Endothelial cell of umbilical vein (primary cell): ENCODE measurements around the gene MESD. TPM values are rescaled to one million over a fixed set of nuclear protein-coding genes. Genes with fewer than 3 reads are reported as not detected.

Experiments
- BruUV-seq: library from RNA; stranded (reverse); fragments of 400-500 nt; replicated peaks from 2 replicates; lab custom pipeline; 2021; lab: Mats Ljungman, UMichigan
- CTCF ChIA-PET: fragments of 300-600, 350-600 bp; sonication (Branson Sonifier 250); formaldehyde crosslinking; loops from one replicate; lab custom pipeline; 2021; ENCODE audit warnings: antibody characterized with exemption, inconsistent platforms; lab: Charles Lee
- POLR2A ChIA-PET: fragments of 300-600, 350-600 bp; sonication (Branson Sonifier 250); formaldehyde crosslinking; loops from one replicate; lab custom pipeline; 2021; ENCODE audit warnings: antibody characterized with exemption, inconsistent platforms; lab: Charles Lee
- DNase-seq: peaks from one replicate; pipeline ENCODE4 v3.0.0-alpha.2; 2011; ENCODE audit warnings: low read depth, low spot score
- FAIRE-seq: peaks from 2 replicates; lab custom pipeline; 2011; peaks lifted over from hg19 to GRCh38; lab: Jason Lieb, UNC
- H2AFZ ChIP-seq: 2 replicates; pipeline ENCODE4 v1.6.0; 2012; ENCODE audit warnings: low read depth, low read length, control low read depth, inconsistent platforms
- H3K27ac ChIP-seq: 2 replicates; pipeline ENCODE4 v1.5.1; 2011; ENCODE audit warnings: low read depth, mild to moderate bottlenecking, control low read depth, low read length, moderate library complexity; ENCODE audit not compliant: insufficient read depth
- H3K27me3 ChIP-seq, 2 experiments: 2 replicates each; pipeline versions ENCODE4 v1.6.0 to v1.6.1; 2011; ENCODE audit warnings: low read length in 2 of 2, mixed read lengths in 1 of 2; ENCODE audit not compliant: control insufficient read depth in 2 of 2, insufficient read depth in 2 of 2
- H3K36me3 ChIP-seq, 2 experiments: 2 replicates in 1 of 2; 3 replicates in 1 of 2; pipeline ENCODE4 v1.5.1; 2011; ENCODE audit warnings: low read length in 2 of 2, mild to moderate bottlenecking in 1 of 2, moderate library complexity in 1 of 2; ENCODE audit not compliant: control insufficient read depth in 2 of 2, insufficient read depth in 2 of 2; ENCODE audit errors: extremely low read depth in 1 of 2
- H3K4me1 ChIP-seq: 3 replicates; pipeline ENCODE4 v1.5.1; 2011; ENCODE audit warnings: mild to moderate bottlenecking, low read length; ENCODE audit not compliant: control insufficient read depth, insufficient read depth; ENCODE audit errors: extremely low read depth
- H3K4me2 ChIP-seq: 2 replicates; pipeline ENCODE4 v1.6.1; 2011; ENCODE audit warnings: low read length, control low read depth, mixed read lengths; ENCODE audit not compliant: insufficient read depth
- H3K4me3 ChIP-seq, 3 experiments: fragments of 200-600 bp in 1 of 3; sonication (generic), shearing (Covaris generic) in 1 of 3; replicated peaks in 1 of 3; 2 replicates each; pipeline ENCODE4 v1.5.1; 2011 to 2016; ENCODE audit warnings: control low read depth in 3 of 3, low read length in 3 of 3, mild to moderate bottlenecking in 2 of 3, inconsistent platforms in 1 of 3, low read depth in 1 of 3, moderate library complexity in 1 of 3; ENCODE audit not compliant: insufficient read depth in 1 of 3
- H3K79me2 ChIP-seq: 2 replicates; pipeline ENCODE4 v1.6.0; 2012; ENCODE audit warnings: low read length, inconsistent platforms; ENCODE audit not compliant: control insufficient read depth, insufficient read depth
- H3K9ac ChIP-seq: replicated peaks from 2 replicates; pipeline ENCODE3; 2011; ENCODE audit warnings: low read length, control low read depth; ENCODE audit not compliant: insufficient read depth; ENCODE audit errors: extremely low read depth
- H3K9me1 ChIP-seq: replicated peaks from 3 replicates; pipeline ENCODE4 v1.6.0; 2011; ENCODE audit warnings: mild to moderate bottlenecking, low read length; ENCODE audit not compliant: control insufficient read depth, insufficient read depth; ENCODE audit errors: extremely low read depth
- H3K9me3 ChIP-seq: replicated peaks from 2 replicates; pipeline ENCODE4 v1.5.1; 2012; ENCODE audit warnings: low read length, inconsistent platforms; ENCODE audit not compliant: control insufficient read depth, insufficient read depth
- H4K20me1 ChIP-seq: replicated peaks from 2 replicates; pipeline ENCODE3; 2011; ENCODE audit warnings: mild to moderate bottlenecking, low read length; ENCODE audit not compliant: control insufficient read depth, insufficient read depth; ENCODE audit errors: extremely low read depth
- FOS ChIP-seq: IDR thresholded peaks from 2 replicates; pipeline ENCODE4 v1.6.1; 2011; ENCODE audit warnings: mild to moderate bottlenecking, low read length, moderate library complexity, borderline replicate concordance; ENCODE audit not compliant: insufficient read depth
- JUN ChIP-seq: IDR thresholded peaks from 2 replicates; pipeline ENCODE4 v1.6.1; 2011; ENCODE audit warnings: borderline replicate concordance, low read depth; ENCODE audit not compliant: insufficient read length, insufficient read depth
- MYC ChIP-seq: IDR thresholded peaks from one replicate; pipeline ENCODE4 v1.6.1; 2011; ENCODE audit warnings: mild to moderate bottlenecking, low read depth, low read length
- POLR2A ChIP-seq: IDR thresholded peaks from 2 replicates; pipeline ENCODE4 v1.6.1; 2012; ENCODE audit warnings: low read depth, mild to moderate bottlenecking, control low read depth, low read length
- POLR2AphosphoS5 ChIP-seq: IDR thresholded peaks from 2 replicates; pipeline ENCODE4 v1.6.1; 2012; ENCODE audit warnings: low read depth, mild to moderate bottlenecking, control low read depth, low read length, moderate library complexity; ENCODE audit not compliant: insufficient read depth
- dilution Hi-C: fragments of 300-500 bp; cut with MboI; formaldehyde crosslinking; loops from one replicate; pipeline ENCODE4 v1.15.0; 2019; ENCODE audit warnings: low sequenced_read_pairs; ENCODE audit not compliant: extremely low pct_ligation_motif_present
- intact Hi-C: fragments of 100-400 bp; cut with micrococcal nuclease; formaldehyde crosslinking; loops from one replicate; pipeline ENCODE4 v1.10.0; 2022
- polyA plus RNA-seq, 4 experiments: library from polyadenylated mRNA; depleted of rRNA in 3 of 4; stranded (reverse) in 3 of 4; unstranded in 1 of 4; fragments of >200 nt; gene quantifications; 2 replicates each; pipeline versions ENCODE4 v1.2.1 to v1.2.3, GENCODE V29; 2011 to 2012; ENCODE audit warnings: missing spikeins in 1 of 4
- total RNA-seq: library from RNA; stranded (reverse); gene quantifications from 2 replicates; pipeline ENCODE4 v1.2.3, GENCODE V29; 2021
- TF ChIP-seq, protein P1 (sequence below), 2 donors: IDR thresholded peaks; 1 replicate in 1 of 2; 2 replicates in 1 of 2; pipeline ENCODE4 v1.5.1; 2011; ENCODE audit warnings: low read length in 2 of 2, mild to moderate bottlenecking in 2 of 2, moderate library complexity in 2 of 2, control low read depth in 1 of 2, inconsistent platforms in 1 of 2, low read depth in 1 of 2; ENCODE audit not compliant: insufficient read depth in 1 of 2; ENCODE audit errors: extremely low read depth in 1 of 2

The MESD gene
- total and polyA plus RNA-seq, 2 donors (not counting 3 experiments of a cell fraction or from before 2014, with no cell fraction given) = 12.8 to 30.5 TPM

DNA sequence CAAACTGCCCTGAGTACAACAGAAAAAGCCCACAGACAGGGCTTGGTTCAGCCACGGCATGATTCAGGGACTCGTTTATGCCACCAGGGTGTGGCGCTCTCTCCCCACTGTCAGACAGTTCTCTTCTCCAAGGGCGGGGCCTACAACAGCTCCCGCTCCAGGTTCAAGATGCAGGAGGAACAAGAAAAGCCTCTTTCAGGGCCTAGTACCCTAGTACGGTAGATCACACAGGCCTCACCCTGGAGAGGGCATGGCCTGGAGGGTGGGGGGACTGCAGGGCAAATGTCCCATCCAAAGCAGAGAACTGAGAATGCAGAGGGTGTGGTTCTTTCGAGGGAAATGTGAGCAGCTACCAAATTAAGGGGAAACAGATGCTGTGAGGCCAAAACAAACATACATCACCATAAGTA lies 12.0 kb downstream of the MESD start:
- peaks cover 4 to 6% of the 10 kb centered on the region in 2 experiments for H3K36me3 ChIP-seq
- dilution Hi-C loops = no loop called here

DNA sequence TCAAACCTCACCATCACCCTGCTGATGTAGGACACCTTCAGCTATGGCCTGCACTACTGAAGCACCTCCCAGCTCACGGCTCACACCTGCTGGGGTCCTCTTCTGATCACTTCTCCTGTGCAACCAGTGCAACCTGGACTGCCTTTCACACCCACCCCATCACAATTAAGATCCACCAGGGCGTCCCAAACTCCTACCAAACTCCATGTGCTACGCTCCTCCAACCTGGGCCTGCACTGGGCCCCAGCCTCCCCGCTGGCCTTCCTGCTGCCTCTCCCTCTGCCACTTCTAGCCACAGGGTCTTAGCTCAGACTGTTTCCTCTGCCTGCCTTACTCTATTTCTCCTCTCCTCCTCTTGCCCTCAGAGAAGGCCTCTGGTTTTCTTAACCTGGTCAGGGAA lies 12.8 kb downstream of the MESD start:
- H3K9me1 ChIP-seq = no peaks in the 10 kb centered on the region
- H3K79me2 ChIP-seq = peaks cover 2% of the 10 kb centered on the region
- H3K4me3 ChIP-seq = no peak overlapping the region
- no peaks in the 10 kb centered on the region for H3K27me3 ChIP-seq
- no peak for FAIRE-seq
- intact Hi-C loops (loop anchor here (1.0 kb wide), 3 partner anchors 131 to 289 kb away; no protein-coding TSS in a partner anchor), dilution Hi-C loops (no loop called here)
- CTCF ChIA-PET = interaction anchor here (1.5 to 4.6 kb wide), 6 partner anchors 9 to 290 kb away, joined by 5 to 199 read pairs (median 24); no protein-coding TSS in a partner anchor
- H3K9ac ChIP-seq = no peak overlapping the region
- TF ChIP-seq, protein P1, sequence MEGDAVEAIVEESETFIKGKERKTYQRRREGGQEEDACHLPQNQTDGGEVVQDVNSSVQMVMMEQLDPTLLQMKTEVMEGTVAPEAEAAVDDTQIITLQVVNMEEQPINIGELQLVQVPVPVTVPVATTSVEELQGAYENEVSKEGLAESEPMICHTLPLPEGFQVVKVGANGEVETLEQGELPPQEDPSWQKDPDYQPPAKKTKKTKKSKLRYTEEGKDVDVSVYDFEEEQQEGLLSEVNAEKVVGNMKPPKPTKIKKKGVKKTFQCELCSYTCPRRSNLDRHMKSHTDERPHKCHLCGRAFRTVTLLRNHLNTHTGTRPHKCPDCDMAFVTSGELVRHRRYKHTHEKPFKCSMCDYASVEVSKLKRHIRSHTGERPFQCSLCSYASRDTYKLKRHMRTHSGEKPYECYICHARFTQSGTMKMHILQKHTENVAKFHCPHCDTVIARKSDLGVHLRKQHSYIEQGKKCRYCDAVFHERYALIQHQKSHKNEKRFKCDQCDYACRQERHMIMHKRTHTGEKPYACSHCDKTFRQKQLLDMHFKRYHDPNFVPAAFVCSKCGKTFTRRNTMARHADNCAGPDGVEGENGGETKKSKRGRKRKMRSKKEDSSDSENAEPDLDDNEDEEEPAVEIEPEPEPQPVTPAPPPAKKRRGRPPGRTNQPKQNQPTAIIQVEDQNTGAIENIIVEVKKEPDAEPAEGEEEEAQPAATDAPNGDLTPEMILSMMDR (IDR thresholded peaks at IDR 0.05; ENCODE audit: extremely low read depth in 1 of 2, insufficient read depth in 1 of 2, low read depth in 1 of 2, low read length in 2 of 2) = no peak
- TF ChIP-seq JUN = no peak
- no peak for TF ChIP-seq FOS
- H3K27ac ChIP-seq = no peak overlapping the region
- no peaks in the 10 kb centered on the region for H4K20me1 ChIP-seq
- POLR2A ChIA-PET = no interaction called here
- BruUV-seq = no TSS peak
- peaks cover 4 to 5% of the 10 kb centered on the region in 2 experiments for H3K36me3 ChIP-seq
- no peak overlapping the region for H3K4me2 ChIP-seq
- no peaks in the 10 kb centered on the region for H3K9me3 ChIP-seq
- peaks cover 10% of the 10 kb centered on the region for H3K4me1 ChIP-seq
- DNase-seq = no peak
- no peak overlapping the region for H2AFZ ChIP-seq

More for the DNA sequence above, 12.0 kb downstream of the MESD start:
- H3K4me1 ChIP-seq = peaks cover 10% of the 10 kb centered on the region
- intact Hi-C loops = loop anchor here (1.0 kb wide), 3 partner anchors 131 to 289 kb away; no protein-coding TSS in a partner anchor
- H4K20me1 ChIP-seq = no peaks in the 10 kb centered on the region
- peaks cover 4% of the 10 kb centered on the region for H3K79me2 ChIP-seq
- no peak for TF ChIP-seq FOS
- TF ChIP-seq POLR2AphosphoS5 = no peak
- TF ChIP-seq MYC = no peak
- no peak for TF ChIP-seq POLR2A
- TF ChIP-seq, protein P1 (IDR thresholded peaks at IDR 0.05; ENCODE audit: extremely low read depth in 1 of 2, insufficient read depth in 1 of 2, low read depth in 1 of 2, low read length in 2 of 2) = peak; percentile 63 to 83
- H3K9ac ChIP-seq = no peak overlapping the region
- ChIA-PET POLR2A (no interaction called here), CTCF (interaction anchor here (0.7 to 4.6 kb wide), 18 partner anchors 10 to 521 kb away, joined by 3 to 199 read pairs (median 5); no protein-coding TSS in a partner anchor)
- H3K27me3 ChIP-seq = no peaks in the 10 kb centered on the region
- peak; percentile 62 for DNase-seq
- H3K9me3 ChIP-seq = no peaks in the 10 kb centered on the region
- peak; percentile 61 for FAIRE-seq
- no peak overlapping the region for H2AFZ ChIP-seq
- no TSS peak for BruUV-seq
- H3K4me3 ChIP-seq = no peak overlapping the region
- H3K4me2 ChIP-seq = no peak overlapping the region
- no peaks in the 10 kb centered on the region for H3K9me1 ChIP-seq
- H3K27ac ChIP-seq = no peak overlapping the region
